HepG2 (cell line): Measurements from ENCODE around the gene AQP5. TPM values are rescaled to one million over a fixed set of nuclear protein-coding genes. Genes with fewer than 3 reads are reported as not detected.

Source experiments
- ARNTL ChIP-seq: sonication (generic); formaldehyde crosslinking; IDR thresholded peaks from 2 replicates; pipeline ENCODE4 v1.4.0; 2020; ENCODE audit warnings: mild to moderate bottlenecking, missing genetic modification reagents
- BCL6 ChIP-seq: IDR thresholded peaks from 2 replicates; pipeline ENCODE4 v1.6.1; 2016; ENCODE audit warnings: missing genetic modification reagents, missing compliant biosample characterization
- KLF15 ChIP-seq: sonication (generic); formaldehyde crosslinking; IDR thresholded peaks from 2 replicates; pipeline ENCODE4 v1.8.1; 2023; ENCODE audit warnings: borderline replicate concordance, mild to moderate bottlenecking, inconsistent platforms, missing genetic modification reagents, mixed read lengths
- ZNF546 ChIP-seq: sonication (generic); formaldehyde crosslinking; conservative IDR thresholded peaks from 2 replicates; pipeline ENCODE4 v1.8.1; 2023; ENCODE audit warnings: mild to moderate bottlenecking, missing genetic modification reagents
- ZNF580 ChIP-seq: IDR thresholded peaks from 2 replicates; pipeline ENCODE4 v1.6.1; 2016; ENCODE audit warnings: low read depth, borderline replicate concordance
- polyA plus RNA-seq, 8 experiments: library from polyadenylated mRNA; depleted of rRNA in 3 of 8; stranded (reverse) in 7 of 8; unstranded in 1 of 8; fragments of >200 nt; fragmentation: Illumina TruSeq in 4 of 8; extraction: Trizol in 4 of 8; gene quantifications; 2 replicates each; pipeline versions ENCODE4 v1.2.1 to v1.2.3, GENCODE V29; 2011 to 2016; ENCODE audit warnings: low read depth in 4 of 8, missing spikeins in 1 of 8, mixed read lengths in 1 of 8; ENCODE audit not compliant: insufficient read depth in 1 of 8
- total RNA-seq, 5 experiments: library from RNA; depleted of rRNA; stranded (reverse); fragments of >200 nt; fragmentation: Illumina TruSeq; extraction: Trizol; gene quantifications; 2 replicates each; pipeline ENCODE4 v1.2.3, GENCODE V29; 2016; ENCODE audit warnings: low read depth in 1 of 5
- TF ChIP-seq, protein P1 (sequence below): sonication (generic); formaldehyde crosslinking; conservative IDR thresholded peaks from 2 replicates; pipeline ENCODE4 v1.5.0; 2020; ENCODE audit warnings: missing genetic modification reagents
- TF ChIP-seq, protein P2 (sequence below): sonication (generic); formaldehyde crosslinking; IDR thresholded peaks from 2 replicates; pipeline ENCODE4 v1.5.0; 2020; ENCODE audit warnings: mild to moderate bottlenecking, missing genetic modification reagents, borderline replicate concordance
- TF ChIP-seq, protein P3 (sequence below): sonication (generic); formaldehyde crosslinking; IDR thresholded peaks from 2 replicates; pipeline ENCODE4 v1.4.0; 2020; ENCODE audit warnings: missing genetic modification reagents, borderline replicate concordance

Gene AQP5
- total and polyA plus RNA-seq, 2 of the 13 experiments (the other 11 are each of a cell fraction or from before 2014, with no cell fraction given): not detected

DNA sequence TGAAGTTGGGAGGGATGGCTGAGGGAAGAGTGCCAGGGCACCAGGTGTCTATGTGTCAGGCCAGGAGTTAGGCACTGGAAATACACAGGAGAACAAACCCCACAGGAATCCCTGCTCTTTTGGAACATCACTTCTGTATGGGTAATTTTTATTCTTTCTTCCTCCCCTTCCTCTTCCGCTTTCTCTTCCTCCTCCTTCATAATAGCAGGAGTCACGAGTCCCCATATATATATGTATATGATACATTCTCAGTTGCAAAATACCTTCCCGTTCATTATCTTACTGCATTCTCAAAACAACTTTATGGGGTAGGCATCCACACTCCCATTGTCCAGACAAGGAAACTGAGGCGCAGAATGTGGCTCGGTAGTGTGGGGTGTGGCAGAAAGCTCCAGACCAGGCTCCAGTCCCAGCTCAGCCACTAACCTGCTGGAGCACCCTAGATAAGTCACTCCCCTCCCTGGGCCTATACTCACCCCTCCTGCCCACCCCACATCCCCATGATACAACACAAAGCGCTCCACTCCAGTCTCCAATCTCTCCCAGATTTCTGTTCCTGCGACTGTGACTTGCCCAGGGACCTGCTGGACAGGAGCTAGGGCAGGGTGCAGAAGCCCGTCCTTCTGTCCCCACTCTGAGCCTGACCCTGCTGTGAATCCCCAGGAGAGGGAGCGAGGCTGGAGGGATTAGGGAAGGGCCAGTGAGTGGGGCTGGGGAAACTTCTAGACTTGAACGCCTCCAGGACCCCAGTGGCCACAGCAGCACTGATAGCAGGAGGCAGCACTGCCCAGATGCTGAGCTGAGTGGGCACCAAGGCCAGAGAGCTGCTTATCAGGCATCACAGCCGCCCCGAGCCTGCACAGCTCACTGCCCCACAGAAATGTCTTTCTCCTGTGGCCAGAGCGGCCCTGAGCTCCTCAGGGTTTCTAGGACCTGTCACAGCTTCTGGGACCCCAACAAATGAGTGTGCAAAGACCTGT, 12.5 kb upstream of the AQP5 start (continued):
- TF ChIP-seq, protein P1, sequence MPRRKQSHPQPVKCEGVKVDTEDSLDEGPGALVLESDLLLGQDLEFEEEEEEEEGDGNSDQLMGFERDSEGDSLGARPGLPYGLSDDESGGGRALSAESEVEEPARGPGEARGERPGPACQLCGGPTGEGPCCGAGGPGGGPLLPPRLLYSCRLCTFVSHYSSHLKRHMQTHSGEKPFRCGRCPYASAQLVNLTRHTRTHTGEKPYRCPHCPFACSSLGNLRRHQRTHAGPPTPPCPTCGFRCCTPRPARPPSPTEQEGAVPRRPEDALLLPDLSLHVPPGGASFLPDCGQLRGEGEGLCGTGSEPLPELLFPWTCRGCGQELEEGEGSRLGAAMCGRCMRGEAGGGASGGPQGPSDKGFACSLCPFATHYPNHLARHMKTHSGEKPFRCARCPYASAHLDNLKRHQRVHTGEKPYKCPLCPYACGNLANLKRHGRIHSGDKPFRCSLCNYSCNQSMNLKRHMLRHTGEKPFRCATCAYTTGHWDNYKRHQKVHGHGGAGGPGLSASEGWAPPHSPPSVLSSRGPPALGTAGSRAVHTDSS (CRISPR knock-in tag): no peak
- TF ChIP-seq, protein P2, sequence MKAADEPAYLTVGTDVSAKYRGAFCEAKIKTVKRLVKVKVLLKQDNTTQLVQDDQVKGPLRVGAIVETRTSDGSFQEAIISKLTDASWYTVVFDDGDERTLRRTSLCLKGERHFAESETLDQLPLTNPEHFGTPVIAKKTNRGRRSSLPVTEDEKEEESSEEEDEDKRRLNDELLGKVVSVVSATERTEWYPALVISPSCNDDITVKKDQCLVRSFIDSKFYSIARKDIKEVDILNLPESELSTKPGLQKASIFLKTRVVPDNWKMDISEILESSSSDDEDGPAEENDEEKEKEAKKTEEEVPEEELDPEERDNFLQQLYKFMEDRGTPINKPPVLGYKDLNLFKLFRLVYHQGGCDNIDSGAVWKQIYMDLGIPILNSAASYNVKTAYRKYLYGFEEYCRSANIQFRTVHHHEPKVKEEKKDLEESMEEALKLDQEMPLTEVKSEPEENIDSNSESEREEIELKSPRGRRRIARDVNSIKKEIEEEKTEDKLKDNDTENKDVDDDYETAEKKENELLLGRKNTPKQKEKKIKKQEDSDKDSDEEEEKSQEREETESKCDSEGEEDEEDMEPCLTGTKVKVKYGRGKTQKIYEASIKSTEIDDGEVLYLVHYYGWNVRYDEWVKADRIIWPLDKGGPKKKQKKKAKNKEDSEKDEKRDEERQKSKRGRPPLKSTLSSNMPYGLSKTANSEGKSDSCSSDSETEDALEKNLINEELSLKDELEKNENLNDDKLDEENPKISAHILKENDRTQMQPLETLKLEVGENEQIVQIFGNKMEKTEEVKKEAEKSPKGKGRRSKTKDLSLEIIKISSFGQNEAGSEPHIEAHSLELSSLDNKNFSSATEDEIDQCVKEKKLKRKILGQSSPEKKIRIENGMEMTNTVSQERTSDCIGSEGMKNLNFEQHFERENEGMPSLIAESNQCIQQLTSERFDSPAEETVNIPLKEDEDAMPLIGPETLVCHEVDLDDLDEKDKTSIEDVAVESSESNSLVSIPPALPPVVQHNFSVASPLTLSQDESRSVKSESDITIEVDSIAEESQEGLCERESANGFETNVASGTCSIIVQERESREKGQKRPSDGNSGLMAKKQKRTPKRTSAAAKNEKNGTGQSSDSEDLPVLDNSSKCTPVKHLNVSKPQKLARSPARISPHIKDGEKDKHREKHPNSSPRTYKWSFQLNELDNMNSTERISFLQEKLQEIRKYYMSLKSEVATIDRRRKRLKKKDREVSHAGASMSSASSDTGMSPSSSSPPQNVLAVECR (CRISPR knock-in tag): no peak
- TF ChIP-seq ARNTL (CRISPR knock-in tag) (no peak), ZNF546 (CRISPR knock-in tag) (no peak), KLF15 (no peak), ZNF580 (CRISPR knock-in tag) (no peak), BCL6 (CRISPR knock-in tag) (no peak)
- TF ChIP-seq, protein P3, sequence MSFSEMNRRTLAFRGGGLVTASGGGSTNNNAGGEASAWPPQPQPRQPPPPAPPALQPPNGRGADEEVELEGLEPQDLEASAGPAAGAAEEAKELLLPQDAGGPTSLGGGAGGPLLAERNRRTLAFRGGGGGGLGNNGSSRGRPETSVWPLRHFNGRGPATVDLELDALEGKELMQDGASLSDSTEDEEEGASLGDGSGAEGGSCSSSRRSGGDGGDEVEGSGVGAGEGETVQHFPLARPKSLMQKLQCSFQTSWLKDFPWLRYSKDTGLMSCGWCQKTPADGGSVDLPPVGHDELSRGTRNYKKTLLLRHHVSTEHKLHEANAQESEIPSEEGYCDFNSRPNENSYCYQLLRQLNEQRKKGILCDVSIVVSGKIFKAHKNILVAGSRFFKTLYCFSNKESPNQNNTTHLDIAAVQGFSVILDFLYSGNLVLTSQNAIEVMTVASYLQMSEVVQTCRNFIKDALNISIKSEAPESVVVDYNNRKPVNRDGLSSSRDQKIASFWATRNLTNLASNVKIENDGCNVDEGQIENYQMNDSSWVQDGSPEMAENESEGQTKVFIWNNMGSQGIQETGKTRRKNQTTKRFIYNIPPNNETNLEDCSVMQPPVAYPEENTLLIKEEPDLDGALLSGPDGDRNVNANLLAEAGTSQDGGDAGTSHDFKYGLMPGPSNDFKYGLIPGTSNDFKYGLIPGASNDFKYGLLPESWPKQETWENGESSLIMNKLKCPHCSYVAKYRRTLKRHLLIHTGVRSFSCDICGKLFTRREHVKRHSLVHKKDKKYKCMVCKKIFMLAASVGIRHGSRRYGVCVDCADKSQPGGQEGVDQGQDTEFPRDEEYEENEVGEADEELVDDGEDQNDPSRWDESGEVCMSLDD (CRISPR knock-in tag): no peak
